Mesendoderm (in vitro differentiated cells): ENCODE measurements around the gene C6orf136. TPM values are rescaled to one million over a fixed set of nuclear protein-coding genes. Genes with fewer than 3 reads are reported as not detected.
"Not testable (repeated sequence)": the region's sequence is repeated elsewhere in the genome, so short reads cannot be mapped to it uniquely, and the experiment has no call there.

Experiments used
- DNase-seq: peaks from one replicate; pipeline ENCODE4 v3.0.0; 2013
- H2AK5ac ChIP-seq: 2 replicates; pipeline ENCODE4 v1.6.1; 2013; ENCODE audit warnings: low read length, inconsistent platforms
- H2BK120ac ChIP-seq: 2 replicates; pipeline ENCODE4 v1.6.1; 2013; ENCODE audit warnings: low read depth, mild to moderate bottlenecking, low read length, moderate library complexity, mixed read lengths
- H2BK15ac ChIP-seq: replicated peaks from 2 replicates; pipeline ENCODE4 v1.6.1; 2013; ENCODE audit warnings: low read depth, mild to moderate bottlenecking, moderate library complexity
- H2BK5ac ChIP-seq: 2 replicates; pipeline ENCODE4 v1.6.1; 2013; ENCODE audit warnings: low read length, inconsistent platforms
- H3K18ac ChIP-seq: 2 replicates; pipeline ENCODE4 v1.6.1; 2013; ENCODE audit warnings: mild to moderate bottlenecking, low read length, mixed read lengths
- H3K23ac ChIP-seq: one replicate; pipeline ENCODE4 v1.6.1; 2013; ENCODE audit warnings: low read length
- H3K27ac ChIP-seq: 2 replicates; pipeline ENCODE4 v1.5.1; 2013; ENCODE audit warnings: low read depth, mild to moderate bottlenecking, inconsistent platforms, low read length, moderate library complexity
- H3K27me3 ChIP-seq: 2 replicates; pipeline ENCODE4 v1.6.1; 2013; ENCODE audit warnings: low read length, control low read depth, mild to moderate bottlenecking, inconsistent platforms; ENCODE audit not compliant: insufficient read depth, poor library complexity
- H3K36me3 ChIP-seq: 2 replicates; pipeline ENCODE4 v1.6.1; 2013; ENCODE audit warnings: low read length, inconsistent platforms; ENCODE audit not compliant: control insufficient read depth, insufficient read depth
- H3K4ac ChIP-seq: one replicate; pipeline ENCODE4 v1.6.1; 2013; ENCODE audit warnings: low read depth, mild to moderate bottlenecking, low read length, moderate library complexity
- H3K4me1 ChIP-seq: 2 replicates; pipeline ENCODE4 v1.6.1; 2013; ENCODE audit warnings: low read depth, low read length, inconsistent platforms; ENCODE audit not compliant: control insufficient read depth
- H3K4me2 ChIP-seq: 2 replicates; pipeline ENCODE4 v1.6.1; 2013; ENCODE audit warnings: low read length
- H3K4me3 ChIP-seq: 2 replicates; pipeline ENCODE4 v1.5.1; 2013; ENCODE audit warnings: mild to moderate bottlenecking, low read length
- H3K56ac ChIP-seq: one replicate; pipeline ENCODE4 v1.6.1; 2013; ENCODE audit warnings: low read length
- H3K79me1 ChIP-seq: 2 replicates; pipeline ENCODE4 v1.6.1; 2013; ENCODE audit warnings: low read length, inconsistent platforms
- H3K79me2 ChIP-seq: 2 replicates; pipeline ENCODE4 v1.6.1; 2013; ENCODE audit warnings: mild to moderate bottlenecking, low read length; ENCODE audit not compliant: control insufficient read depth, insufficient read depth
- H3K9ac ChIP-seq: 2 replicates; pipeline ENCODE4 v1.6.1; 2013; ENCODE audit warnings: low read length, inconsistent platforms
- H4K5ac ChIP-seq: one replicate; pipeline ENCODE4 v1.6.1; 2013; ENCODE audit warnings: low read length
- H4K8ac ChIP-seq: one replicate; pipeline ENCODE4 v1.6.1; 2013; ENCODE audit warnings: low read depth, mild to moderate bottlenecking, control low read depth, low read length, moderate library complexity
- WGBS: extraction: QIAGEN DNeasy Blood & Tissue Kit; methylation state at CpG from one replicate; pipeline ENCODE4 v1.1.7; 2013; ENCODE audit warnings: low lambda C conversion rate, missing lambda C conversion rate; ENCODE audit not compliant: insufficient coverage; ENCODE audit errors: extremely low coverage; 5-methylcytosine and 5-hydroxymethylcytosine counted together
- polyA plus RNA-seq, 2 experiments: library from polyadenylated mRNA; stranded (reverse); fragments of 200-250 nt; gene quantifications; one replicate each; pipeline ENCODE4 v1.2.3, GENCODE V29; 2013

The C6orf136 gene
- 18.8 TPM for polyA plus RNA-seq (2013, experiment 1 of 2)
- polyA plus RNA-seq (2013, experiment 2 of 2): 18.7 TPM

DNA sequence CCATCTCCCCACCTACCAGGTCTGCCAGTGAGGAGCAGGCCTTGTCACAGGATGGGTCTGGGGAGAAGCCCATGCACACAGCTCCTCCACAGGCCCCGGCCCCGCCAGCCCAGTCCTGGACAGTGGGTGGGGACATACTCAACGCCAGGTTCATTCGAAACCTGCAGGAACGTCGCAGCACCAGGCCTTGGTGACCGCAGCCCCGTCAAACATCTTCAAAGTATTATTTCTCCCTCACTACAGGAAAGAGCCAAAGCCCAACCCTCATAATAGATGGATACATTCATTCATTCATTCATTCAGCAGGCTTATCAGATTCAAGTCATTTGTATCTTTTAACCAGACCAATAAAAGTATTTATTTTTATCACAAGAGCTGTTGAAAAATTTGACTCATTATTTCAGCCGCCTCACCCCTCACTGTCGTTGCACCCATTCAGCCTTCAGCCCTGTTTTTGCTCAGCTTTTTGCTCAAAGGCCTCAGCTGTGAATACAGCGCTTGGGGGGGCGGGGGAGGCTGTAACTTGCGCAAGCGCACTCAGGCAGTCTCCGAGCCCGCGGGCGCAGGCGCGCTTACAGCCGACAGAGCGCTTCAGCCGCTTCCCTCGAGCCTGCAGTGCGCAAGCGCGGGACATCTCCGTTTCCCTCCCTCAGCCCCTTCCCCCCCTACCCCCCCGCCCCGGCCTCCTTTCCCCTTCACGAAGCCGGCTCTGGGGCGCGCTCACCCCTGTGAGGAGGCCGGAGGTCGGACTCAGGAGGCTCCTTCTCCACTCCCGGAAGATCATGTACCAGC lies at the start of gene C6orf136:
C6orf136 (plus strand) TSS at position 684 of the 792 bp plus-strand sequence; CDS start at position 783, 99 bp downstream.
- Histone ChIP-seq H4K8ac (no peak within 1 kb of the TSS), H3K56ac (peak within 1 kb of the TSS; percentile 99), H3K79me2 (peaks cover 16% of the 10 kb centered on the region), H3K27me3 (no peaks in the 10 kb centered on the region), H4K5ac (no peak within 1 kb of the TSS), H3K79me1 (peaks cover 16% of the 10 kb centered on the region), H3K36me3 (peaks cover 5% of the 10 kb centered on the region), H2BK120ac (no peak within 1 kb of the TSS), H3K4me3 (peak within 1 kb of the TSS; percentile 91), H2AK5ac (no peak within 1 kb of the TSS), H2BK5ac (no peak within 1 kb of the TSS), H3K4me2 (peak within 1 kb of the TSS; percentile 91), H3K4ac (peak within 1 kb of the TSS; percentile 41), H3K4me1 (peaks cover 2% of the 10 kb centered on the region), H2BK15ac (no peak within 1 kb of the TSS), H3K23ac (peak within 1 kb of the TSS; percentile 45), H3K9ac (peak within 1 kb of the TSS; percentile 97), H3K27ac (peak within 1 kb of the TSS; percentile 74), H3K18ac (peak within 1 kb of the TSS; percentile 98)
- DNase-seq: peak; percentile 95
- no CpG with 5 or more reads among the region's 37 CpGs for WGBS

DNA sequence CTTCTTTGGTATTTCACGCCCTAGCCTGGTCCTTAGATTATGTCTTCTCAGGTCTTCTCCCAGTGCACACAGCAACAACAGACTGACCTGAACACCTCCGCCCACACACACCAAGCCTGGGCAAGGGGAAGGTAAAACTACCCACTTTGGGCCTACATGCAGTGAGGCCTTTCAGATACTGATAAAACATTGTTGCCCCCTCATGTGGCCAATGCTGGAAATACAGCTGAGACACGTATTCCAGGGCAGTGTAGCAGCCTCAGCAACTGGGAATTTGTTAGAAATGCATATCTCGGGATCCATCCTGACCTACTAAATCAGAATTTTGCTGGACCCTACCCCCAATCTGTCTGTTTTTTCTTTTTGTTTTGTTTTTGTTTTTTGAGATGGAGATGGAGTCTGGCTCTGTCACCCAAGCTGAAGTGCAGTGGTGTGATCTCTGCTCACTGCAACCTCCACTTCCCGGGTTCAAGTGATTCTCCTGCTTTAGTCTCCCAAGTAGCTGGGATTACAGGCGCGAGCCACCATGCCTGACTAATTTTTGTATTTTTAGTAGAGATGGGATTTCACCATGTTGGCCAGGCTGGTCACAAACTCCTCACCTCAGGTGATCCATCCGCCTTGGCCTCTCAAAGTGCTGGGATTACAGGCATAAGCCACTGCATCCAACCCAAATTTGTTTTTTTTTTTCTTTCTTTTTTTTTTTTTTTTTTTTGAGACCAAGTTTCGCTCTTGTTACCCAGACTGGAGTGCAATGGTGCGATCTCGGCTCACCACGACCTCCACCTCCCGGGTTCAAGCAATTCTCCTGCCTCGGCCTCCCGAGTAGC lies 49.4 kb upstream of the C6orf136 start:
- not testable (repeated sequence) for H3K23ac ChIP-seq, H3K18ac ChIP-seq, H4K5ac ChIP-seq, H3K27ac ChIP-seq, H2AK5ac ChIP-seq, H3K4me1 ChIP-seq, H2BK120ac ChIP-seq, H3K79me2 ChIP-seq, H3K79me1 ChIP-seq, H3K4me2 ChIP-seq, H3K56ac ChIP-seq, H3K4ac ChIP-seq, H2BK5ac ChIP-seq, H3K4me3 ChIP-seq, H3K9ac ChIP-seq, H2BK15ac ChIP-seq, H3K27me3 ChIP-seq, H4K8ac ChIP-seq
- peak; percentile 90 for DNase-seq
- H3K36me3 ChIP-seq: peaks cover 10% of the 10 kb centered on the region
- WGBS: no CpG with 5 or more reads among the region's 15 CpGs

DNA sequence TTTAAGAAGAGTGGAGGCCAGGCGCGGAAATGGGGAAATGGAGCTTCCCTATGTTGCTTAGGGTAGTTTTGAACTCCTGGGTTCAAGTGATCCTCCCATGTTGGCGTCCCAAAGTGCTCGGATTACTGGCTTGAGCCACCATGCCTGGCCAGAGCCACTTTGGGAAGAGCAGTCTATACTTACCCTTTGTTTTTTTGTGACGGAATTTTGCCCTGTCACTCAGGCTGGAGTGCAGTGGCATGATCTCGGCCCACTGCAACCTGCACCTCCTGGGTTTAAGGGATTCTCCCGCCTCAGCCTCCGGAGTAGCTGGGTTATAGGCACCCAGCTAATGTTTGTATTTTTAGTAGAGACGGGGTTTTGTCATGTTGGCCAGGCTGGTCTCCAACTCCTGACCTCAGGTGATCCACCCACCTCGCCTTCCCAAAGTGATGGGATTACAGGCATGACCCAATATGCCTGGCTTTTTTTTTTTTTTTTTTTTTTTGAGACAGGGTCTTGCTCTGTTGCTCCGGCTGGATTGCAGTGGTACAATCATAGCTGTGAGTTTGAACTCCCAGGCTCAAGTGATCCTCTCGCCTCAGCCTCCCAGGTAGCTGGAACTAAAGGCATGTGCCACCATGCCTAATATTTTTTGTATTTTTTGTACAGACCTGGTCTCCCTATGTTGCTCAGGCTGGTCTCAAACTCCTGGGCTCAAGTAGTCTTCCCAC lies 47.9 kb upstream of the C6orf136 start:
- Histone ChIP-seq H3K4me3 (no peak overlapping the region), H2AK5ac (no peak overlapping the region), H4K5ac (no peak overlapping the region), H3K4me2 (no peak overlapping the region), H3K36me3 (peaks cover 25% of the 10 kb centered on the region), H3K18ac (no peak overlapping the region), H2BK120ac (no peak overlapping the region), H3K79me1 (no peaks in the 10 kb centered on the region), H3K4ac (no peak overlapping the region), H2BK5ac (no peak overlapping the region), H3K27ac (no peak overlapping the region), H3K23ac (no peak overlapping the region), H3K27me3 (no peaks in the 10 kb centered on the region), H4K8ac (no peak overlapping the region), H3K9ac (no peak overlapping the region), H2BK15ac (no peak overlapping the region), H3K79me2 (no peaks in the 10 kb centered on the region), H3K4me1 (no peaks in the 10 kb centered on the region), H3K56ac (no peak overlapping the region)
- WGBS: no CpG with 5 or more reads among the region's 12 CpGs
- DNase-seq: no peak

DNA sequence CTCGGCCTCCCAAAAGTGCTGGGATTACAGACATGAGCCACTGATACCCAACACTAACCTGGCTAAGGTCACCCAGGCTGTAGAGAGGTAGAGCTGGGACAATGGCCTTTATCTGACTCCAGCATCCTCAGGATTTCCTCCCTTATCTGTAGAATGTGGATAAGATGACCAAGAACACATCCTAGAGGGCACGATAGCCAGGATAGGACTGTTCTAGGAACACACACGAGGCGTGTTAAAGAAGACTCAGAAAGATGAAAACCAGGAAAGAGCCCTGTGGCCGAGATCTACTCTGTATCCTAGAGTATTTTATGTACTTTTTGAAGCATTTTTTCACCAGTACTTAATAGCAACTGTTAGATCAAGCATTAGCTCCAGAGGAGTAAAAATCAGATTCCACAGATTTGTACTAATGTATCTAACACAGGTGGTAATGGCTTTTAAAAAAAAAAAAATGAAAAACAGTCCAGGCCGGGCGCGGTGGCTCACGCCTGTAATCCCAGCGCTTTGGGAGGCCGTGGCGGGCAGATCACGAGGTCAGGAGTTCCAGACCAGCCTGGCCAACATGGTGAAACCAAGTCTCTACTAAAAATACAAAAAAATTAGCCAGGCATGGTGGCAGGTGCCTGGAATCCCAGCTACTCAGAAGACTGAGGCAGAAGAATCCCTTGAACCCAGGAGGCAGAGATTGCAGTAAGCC lies 47.2 kb upstream of the C6orf136 start:
- H4K5ac ChIP-seq: no peak overlapping the region
- H3K79me1 ChIP-seq: no peaks in the 10 kb centered on the region
- no peak overlapping the region for H2BK15ac ChIP-seq
- H2AK5ac ChIP-seq: no peak overlapping the region
- no peak overlapping the region for H4K8ac ChIP-seq
- no peaks in the 10 kb centered on the region for H3K79me2 ChIP-seq
- H3K23ac ChIP-seq: no peak overlapping the region
- H3K4me1 ChIP-seq: no peaks in the 10 kb centered on the region
- DNase-seq: peak; percentile 65
- WGBS: no CpG with 5 or more reads among the region's 13 CpGs
- no peak overlapping the region for H3K27ac ChIP-seq
- H3K18ac ChIP-seq: no peak overlapping the region
- no peak overlapping the region for H3K9ac ChIP-seq
- H3K36me3 ChIP-seq: peaks cover 26% of the 10 kb centered on the region
- no peak overlapping the region for H2BK5ac ChIP-seq
- H3K4ac ChIP-seq: no peak overlapping the region
- no peaks in the 10 kb centered on the region for H3K27me3 ChIP-seq
- H2BK120ac ChIP-seq: no peak overlapping the region
- no peak overlapping the region for H3K4me3 ChIP-seq
- H3K4me2 ChIP-seq: no peak overlapping the region
- no peak overlapping the region for H3K56ac ChIP-seq

- Histone ChIP-seq H2BK120ac (no peak overlapping the region), H3K27ac (no peak overlapping the region), H3K79me2 (no peaks in the 10 kb centered on the region), H2BK15ac (no peak overlapping the region), H3K4me3 (no peak overlapping the region), H3K79me1 (no peaks in the 10 kb centered on the region), H3K23ac (no peak overlapping the region), H4K5ac (no peak overlapping the region), H2BK5ac (no peak overlapping the region), H3K4me1 (no peaks in the 10 kb centered on the region), H3K4ac (no peak overlapping the region), H3K56ac (no peak overlapping the region), H3K18ac (no peak overlapping the region), H2AK5ac (no peak overlapping the region), H3K27me3 (no peaks in the 10 kb centered on the region), H3K9ac (no peak overlapping the region), H3K36me3 (peaks cover 30% of the 10 kb centered on the region), H4K8ac (no peak overlapping the region), H3K4me2 (no peak overlapping the region)
- DNase-seq: no peak
- WGBS: no CpG with 5 or more reads among the region's 10 CpGs
Measured at GRCh38 chr6:30600451-30600961, 46.4 kb upstream of the C6orf136 start.
